Measurements from ENCODE around the gene PLD6.

- TF ChIP-seq, protein P1, sequence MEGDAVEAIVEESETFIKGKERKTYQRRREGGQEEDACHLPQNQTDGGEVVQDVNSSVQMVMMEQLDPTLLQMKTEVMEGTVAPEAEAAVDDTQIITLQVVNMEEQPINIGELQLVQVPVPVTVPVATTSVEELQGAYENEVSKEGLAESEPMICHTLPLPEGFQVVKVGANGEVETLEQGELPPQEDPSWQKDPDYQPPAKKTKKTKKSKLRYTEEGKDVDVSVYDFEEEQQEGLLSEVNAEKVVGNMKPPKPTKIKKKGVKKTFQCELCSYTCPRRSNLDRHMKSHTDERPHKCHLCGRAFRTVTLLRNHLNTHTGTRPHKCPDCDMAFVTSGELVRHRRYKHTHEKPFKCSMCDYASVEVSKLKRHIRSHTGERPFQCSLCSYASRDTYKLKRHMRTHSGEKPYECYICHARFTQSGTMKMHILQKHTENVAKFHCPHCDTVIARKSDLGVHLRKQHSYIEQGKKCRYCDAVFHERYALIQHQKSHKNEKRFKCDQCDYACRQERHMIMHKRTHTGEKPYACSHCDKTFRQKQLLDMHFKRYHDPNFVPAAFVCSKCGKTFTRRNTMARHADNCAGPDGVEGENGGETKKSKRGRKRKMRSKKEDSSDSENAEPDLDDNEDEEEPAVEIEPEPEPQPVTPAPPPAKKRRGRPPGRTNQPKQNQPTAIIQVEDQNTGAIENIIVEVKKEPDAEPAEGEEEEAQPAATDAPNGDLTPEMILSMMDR (IDR thresholded peaks at IDR 0.05): no peak
- no peak for TF ChIP-seq EP300 (IDR thresholded peaks at IDR 0.05)
- TF ChIP-seq POLR2A (IDR thresholded peaks at IDR 0.05; ENCODE audit: low read depth): no peak
- no peak for TF ChIP-seq POLR2AphosphoS5 (IDR thresholded peaks at IDR 0.05)
These were observed 15.9 kb downstream of the PLD6 start for GRCh38 chr17:17190188-17190587.
